ENCODE data around the gene SULT1B1. TPM values are rescaled to one million over a fixed set of nuclear protein-coding genes. Genes with fewer than 3 reads are reported as not detected.

SULT1B1 gene
- polyA plus RNA-seq, 3 donors: 0.26 to 5.4 (median 2.8) TPM

DNA sequence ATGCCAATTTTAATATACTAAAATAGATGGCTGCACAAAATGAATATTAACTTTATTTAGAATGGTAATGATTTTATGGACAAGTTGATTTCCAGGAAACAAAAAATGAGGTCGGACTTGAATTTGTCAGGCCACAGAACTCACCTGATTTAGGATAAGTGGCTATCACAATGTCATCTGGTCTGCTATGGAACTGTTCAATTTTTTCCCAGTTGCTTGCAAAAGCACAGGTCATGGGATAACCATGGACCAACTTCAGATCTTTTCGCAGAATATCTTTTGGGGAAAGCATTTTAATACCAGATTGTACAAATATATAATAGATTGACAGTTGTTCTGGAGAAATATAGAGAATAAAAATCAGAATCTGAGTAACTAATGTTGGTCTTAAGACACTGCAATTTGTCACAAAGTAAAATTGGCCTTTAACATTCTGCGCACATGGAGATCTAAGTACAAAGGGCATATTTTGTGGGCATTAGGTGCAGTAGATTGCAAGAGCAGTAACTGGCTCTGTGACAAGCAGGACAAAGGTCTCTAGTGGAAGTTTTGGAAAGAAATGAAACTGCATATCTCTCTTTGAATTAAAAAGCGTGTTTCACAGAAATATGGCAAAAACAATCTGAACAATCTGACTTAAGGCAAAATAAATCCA, 5.4 kb downstream of the SULT1B1 start:
- 44 to 80% (median 78%) methylated on average over 4 of the region's 4 CpGs for WGBS, 3 donors
- no peak overlapping the region for H3K27ac ChIP-seq (ENCODE audit: low read depth, low read length)

GRCh38 chr4:69753686-69754085, 6.7 kb downstream of the SULT1B1 start:
- H3K27ac ChIP-seq (ENCODE audit: low read depth, low read length): no peak overlapping the region
- WGBS, 3 donors: 75 to 95% (median 80%) methylated on average over 1 of the region's 1 CpG

DNA sequence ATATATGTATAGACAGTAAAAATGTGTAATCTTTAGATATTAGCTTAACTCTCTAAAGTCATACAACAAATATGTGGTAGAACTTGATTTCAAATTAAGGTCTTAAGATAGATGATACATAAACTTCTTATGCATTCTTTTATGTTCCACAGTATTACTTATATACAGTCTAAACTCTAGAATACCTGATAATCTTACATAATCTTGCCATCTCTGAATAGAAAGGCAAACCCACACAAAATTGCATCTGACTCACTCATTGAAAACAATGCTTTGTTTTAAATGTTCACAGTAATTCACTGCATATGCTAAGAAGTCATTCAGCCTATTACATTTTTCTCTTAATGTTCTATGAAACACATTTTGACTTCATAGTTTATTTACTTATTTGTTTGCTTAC, 10.1 kb downstream of the SULT1B1 start:
- no peak overlapping the region for H3K27ac ChIP-seq (ENCODE audit: low read depth, low read length)

GRCh38 chr4:69749771-69750170, 10.6 kb downstream of the SULT1B1 start:
- WGBS, 3 donors: 58 to 86% (median 59%) methylated on average over 2 of the region's 2 CpGs
- H3K27ac ChIP-seq (ENCODE audit: low read depth, low read length): no peak overlapping the region

GRCh38 chr4:69748173-69748572, 12.2 kb downstream of the SULT1B1 start:
- no peak overlapping the region for H3K27ac ChIP-seq (ENCODE audit: low read depth, low read length)
- WGBS, 3 donors: 44 to 46% (median 44%) methylated on average over 1 of the region's 1 CpG

DNA sequence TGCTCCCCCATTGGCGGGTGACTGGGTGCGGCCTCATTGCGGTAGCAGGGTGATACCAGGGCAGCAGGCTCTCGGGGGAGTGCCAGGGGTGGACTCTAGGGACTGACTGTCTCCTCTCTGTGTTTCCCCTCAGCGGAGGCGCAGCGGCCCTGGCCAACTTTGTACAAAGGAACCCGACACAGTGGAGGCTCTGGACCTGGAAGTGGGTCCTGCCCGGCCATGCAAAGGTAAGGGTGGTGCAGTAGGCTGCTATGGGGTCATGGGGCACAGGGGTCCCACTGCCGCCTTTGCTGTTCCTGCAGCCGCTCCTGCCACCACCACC, 16.3 kb downstream of the SULT1B1 start:
- H3K27ac ChIP-seq (ENCODE audit: low read depth, low read length): no peak overlapping the region
- 84 to 98% (median 98%) methylated on average over 10 to 11 of the region's 11 CpGs for WGBS, 3 donors

GRCh38 chr4:69743476-69744156, 16.8 kb downstream of the SULT1B1 start:
- 91 to 94% (median 93%) methylated on average over 13 of the region's 13 CpGs for WGBS, 3 donors

GRCh38 chr4:69742596-69742995, 17.8 kb downstream of the SULT1B1 start:
- WGBS, 3 donors: 89 to 94% (median 90%) methylated on average over 9 of the region's 9 CpGs
- H3K27ac ChIP-seq (ENCODE audit: low read depth, low read length): no peak overlapping the region

More at GRCh38 chr4:69743476-69744156, 16.8 kb downstream of the SULT1B1 start:
- H3K27ac ChIP-seq (ENCODE audit: low read depth, low read length): no peak overlapping the region

DNA sequence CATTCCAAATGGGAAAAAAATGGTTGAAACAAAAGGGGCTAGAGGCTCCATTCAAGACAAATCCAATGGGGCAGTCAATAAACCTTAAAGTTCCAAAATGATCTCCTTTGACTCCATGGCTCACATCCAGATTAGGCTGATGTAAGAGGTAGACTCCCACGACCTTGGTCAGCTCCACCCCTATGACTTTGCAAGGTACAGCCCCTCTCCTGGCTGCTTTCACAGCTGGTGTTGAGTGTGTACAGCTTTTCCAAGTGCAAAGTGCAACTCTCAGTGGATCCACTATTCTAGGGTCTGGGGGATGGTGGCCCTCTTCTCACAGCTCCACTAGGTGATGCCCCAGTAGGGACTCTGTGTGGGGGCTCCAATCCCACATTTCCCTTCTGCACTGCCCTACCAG, 21.5 kb downstream of the SULT1B1 start:
- H3K27ac ChIP-seq (ENCODE audit: low read depth, low read length): no peak overlapping the region
- WGBS, 3 donors: 15 to 47% (median 45%) methylated on average over 1 of the region's 1 CpG

GRCh38 chr4:69735119-69735518, 25.3 kb downstream of the SULT1B1 start:
- 86 to 93% (median 89%) methylated on average over 4 of the region's 4 CpGs for WGBS, 3 donors
- no peak overlapping the region for H3K27ac ChIP-seq (ENCODE audit: low read depth, low read length)

DNA sequence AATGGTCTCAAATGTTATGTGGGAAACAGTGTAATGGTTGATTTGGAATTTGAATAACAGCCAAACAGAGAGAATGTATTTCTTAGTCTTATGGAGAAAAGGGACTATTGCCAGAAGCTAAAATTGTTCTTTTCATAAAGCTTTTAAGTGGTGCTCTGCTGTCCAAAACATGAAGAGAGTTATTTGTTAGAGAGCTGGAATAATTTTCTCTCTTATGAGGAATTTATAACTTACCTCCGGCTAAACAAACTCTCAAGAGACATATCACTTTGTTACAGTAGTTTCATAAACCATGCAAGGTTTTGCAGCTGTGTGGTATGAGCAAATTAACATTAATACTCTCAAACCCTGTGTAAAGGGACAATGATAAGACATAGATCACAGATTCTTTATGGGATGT, 28.6 kb downstream of the SULT1B1 start:
- 43 to 68% (median 55%) methylated on average over 1 of the region's 1 CpG for WGBS, 3 donors
- H3K27ac ChIP-seq (ENCODE audit: low read depth, low read length): no peak overlapping the region

GRCh38 chr4:69731241-69731640, 29.2 kb downstream of the SULT1B1 start:
- WGBS, 3 donors: 68 to 76% (median 75%) methylated on average over 1 of the region's 1 CpG
- H3K27ac ChIP-seq (ENCODE audit: low read depth, low read length): no peak overlapping the region

- H3K27ac ChIP-seq (ENCODE audit: low read depth, low read length): no peak overlapping the region
These were observed 30.4 kb downstream of the SULT1B1 start for GRCh38 chr4:69730002-69730401.

DNA sequence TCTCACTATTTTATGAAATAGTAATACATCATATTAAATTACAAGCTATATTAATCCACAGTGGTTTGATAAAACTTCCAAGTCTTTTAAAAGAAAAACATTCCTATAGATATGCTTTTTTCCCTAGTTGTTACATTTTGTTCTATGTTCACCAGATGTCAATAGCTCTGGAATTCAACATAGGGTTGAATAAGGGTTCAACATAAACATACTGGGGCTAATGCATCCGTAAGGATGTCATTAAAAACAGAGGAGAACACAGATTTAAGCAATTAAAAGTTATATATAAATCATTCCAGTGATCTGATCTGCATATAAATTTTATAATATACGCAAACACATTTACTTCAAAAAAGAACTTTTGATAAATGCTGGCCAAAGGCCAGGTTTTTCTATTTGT, 32.5 kb downstream of the SULT1B1 start:
- no peak overlapping the region for H3K27ac ChIP-seq (ENCODE audit: low read depth, low read length)
- 91 to 93% (median 91%) methylated on average over 2 of the region's 2 CpGs for WGBS, 3 donors

- WGBS, 3 donors: 31 to 67% (median 58%) methylated on average over 1 of the region's 1 CpG
- H3K27ac ChIP-seq (ENCODE audit: low read depth, low read length): no peak overlapping the region
These were observed 33.0 kb downstream of the SULT1B1 start for GRCh38 chr4:69727426-69727825.

- no peak overlapping the region for H3K27ac ChIP-seq (ENCODE audit: low read depth, low read length)
- 72 to 80% (median 74%) methylated on average over 4 of the region's 4 CpGs for WGBS, 3 donors
These were observed 33.4 kb downstream of the SULT1B1 start for GRCh38 chr4:69726971-69727370.

GRCh38 chr4:69718396-69719271, 41.8 kb downstream of the SULT1B1 start:
- H3K27ac ChIP-seq (ENCODE audit: low read depth, low read length): no peak overlapping the region
- WGBS, 3 donors: 31 to 64% (median 34%) methylated on average over 4 of the region's 4 CpGs

DNA sequence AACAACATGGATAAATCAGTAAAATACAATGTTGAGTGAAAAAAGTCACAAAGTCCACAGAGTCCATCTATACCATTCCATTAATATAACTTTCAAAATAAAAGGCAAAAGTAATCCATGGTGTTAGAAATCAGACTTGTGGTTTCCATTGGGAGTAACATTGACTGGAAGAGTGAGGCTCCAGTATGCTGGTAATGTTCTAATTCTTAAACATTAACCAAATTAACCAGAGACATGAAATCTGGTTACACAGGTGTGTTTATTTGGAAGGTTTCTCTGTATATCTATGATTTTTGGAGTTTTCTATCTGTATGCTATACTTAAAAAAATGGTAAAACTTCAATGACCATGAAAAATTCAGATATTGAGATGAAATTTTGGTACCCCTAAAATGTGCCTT, 42.6 kb downstream of the SULT1B1 start:
- no peak overlapping the region for H3K27ac ChIP-seq (ENCODE audit: low read depth, low read length)

GRCh38 chr4:69716654-69717053, 43.8 kb downstream of the SULT1B1 start:
- WGBS, 3 donors: 89 to 94% (median 93%) methylated on average over 2 of the region's 2 CpGs

GRCh38 chr4:69714086-69714485, 46.3 kb downstream of the SULT1B1 start:
- no peak overlapping the region for H3K27ac ChIP-seq (ENCODE audit: low read depth, low read length)
- WGBS, 3 donors: 72 to 87% (median 73%) methylated on average over 4 of the region's 4 CpGs

More at GRCh38 chr4:69716654-69717053, 43.8 kb downstream of the SULT1B1 start:
- no peak overlapping the region for H3K27ac ChIP-seq (ENCODE audit: low read depth, low read length)

All from adipose tissue (tissue), 3 donors.